ENCODE results near the gene RPL36. TPM values are rescaled to one million over a fixed set of nuclear protein-coding genes. Genes with fewer than 3 reads are reported as not detected.

The RPL36 gene
- 732 to 879 TPM (median 766 TPM) in 5 replicates for total RNA-seq (2022; extraction: Qiagen RNA extraction)

DNA sequence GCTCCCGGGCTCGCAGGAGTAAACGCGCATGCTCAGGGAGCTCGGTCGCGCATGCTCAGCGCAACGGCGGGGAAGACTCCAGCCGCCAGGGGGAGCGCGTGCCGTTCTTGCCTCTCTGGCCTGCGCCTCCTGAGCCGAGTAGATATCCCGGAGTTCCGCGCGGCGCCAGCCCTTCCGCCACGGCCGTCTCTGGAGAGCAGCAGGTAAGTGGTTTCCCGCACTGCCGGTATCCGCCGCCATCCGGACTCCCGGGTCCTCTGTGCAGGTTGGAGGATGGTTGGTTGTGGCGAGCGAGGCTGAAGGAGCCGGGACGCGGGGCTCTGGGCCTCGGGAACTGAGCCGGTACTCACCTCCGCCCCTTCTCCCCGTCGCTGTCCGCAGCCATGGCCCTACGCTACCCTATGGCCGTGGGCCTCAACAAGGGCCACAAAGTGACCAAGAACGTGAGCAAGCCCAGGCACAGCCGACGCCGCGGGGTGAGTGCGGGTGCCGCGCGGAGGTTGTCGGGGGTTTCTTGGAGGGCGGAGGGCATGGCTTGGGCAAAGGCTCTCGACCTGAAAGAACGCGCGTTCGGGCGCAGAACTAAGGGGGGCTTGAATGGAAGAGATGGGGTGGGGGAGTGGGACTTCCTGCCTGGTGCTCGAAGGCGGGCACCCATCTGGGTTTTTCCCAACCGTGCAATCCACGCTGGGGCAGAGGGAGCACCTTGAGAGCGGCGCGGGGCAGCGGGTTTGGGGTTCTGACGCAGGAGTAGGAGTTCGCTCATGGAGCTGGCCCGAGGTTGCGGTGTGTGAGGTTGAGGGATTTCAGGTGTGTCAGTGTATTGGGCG, at the start of gene RPL36:
Gene RPL36 (plus strand): TSS at position 171 of the 830 bp plus-strand sequence. CDS start 213 bp downstream, at position 384.

DNA sequence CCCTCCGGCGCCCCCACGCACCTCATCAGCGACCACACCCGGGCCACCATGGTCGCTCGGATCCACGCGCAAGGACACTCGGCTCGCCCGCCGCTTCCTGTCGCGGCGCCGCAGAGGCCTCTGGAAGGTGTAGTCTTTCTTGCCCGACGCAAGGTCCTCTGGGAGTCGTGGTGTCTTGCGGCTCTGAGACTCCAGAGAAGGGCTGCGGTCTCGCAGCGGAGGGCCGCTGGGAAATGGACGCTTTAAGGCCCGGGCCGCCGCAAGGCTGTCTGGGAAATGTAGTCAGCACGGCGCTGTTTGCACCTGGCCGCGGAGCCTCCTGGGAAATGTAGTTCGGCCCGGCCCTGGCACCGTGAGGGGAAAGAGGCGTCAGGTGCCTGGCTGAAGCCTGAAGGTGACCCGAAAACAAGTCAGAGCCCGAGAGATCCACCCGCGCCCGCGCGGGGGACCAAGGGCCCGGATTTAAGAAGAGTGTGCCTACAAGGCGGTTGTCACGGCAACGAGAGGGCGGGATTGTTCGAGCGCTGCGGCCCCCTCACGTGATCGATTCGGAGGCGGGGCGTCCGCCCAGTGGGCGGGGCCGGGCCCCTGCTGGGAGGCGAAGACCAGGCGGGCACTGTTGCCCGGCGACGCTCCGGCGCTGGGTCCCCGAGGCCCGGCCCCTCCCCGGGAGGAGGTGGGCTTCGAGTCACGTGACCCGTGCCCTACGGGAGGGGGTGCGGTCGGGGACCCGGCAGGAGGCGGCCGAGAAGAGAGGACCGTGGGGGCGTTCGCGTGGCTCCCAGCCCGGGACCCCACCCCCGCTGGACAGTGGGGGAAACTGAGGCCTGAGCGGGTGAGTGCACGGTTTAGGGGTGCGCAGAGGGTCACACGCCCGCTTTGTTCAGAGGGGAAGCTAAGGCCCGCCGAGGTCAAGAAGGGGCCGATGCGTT, 9.4 kb upstream of the RPL36 start, which contains the start of the genes HSD11B1L and MICOS13:
Gene HSD11B1L (plus strand): TSS at position 591 of the 932 bp plus-strand sequence. CDS start 3,806 bp downstream, outside the sequence.
Gene MICOS13 (minus strand): TSS at position 80 of the 932 bp plus-strand sequence. CDS start 30 bp downstream, at position 50.

DNA sequence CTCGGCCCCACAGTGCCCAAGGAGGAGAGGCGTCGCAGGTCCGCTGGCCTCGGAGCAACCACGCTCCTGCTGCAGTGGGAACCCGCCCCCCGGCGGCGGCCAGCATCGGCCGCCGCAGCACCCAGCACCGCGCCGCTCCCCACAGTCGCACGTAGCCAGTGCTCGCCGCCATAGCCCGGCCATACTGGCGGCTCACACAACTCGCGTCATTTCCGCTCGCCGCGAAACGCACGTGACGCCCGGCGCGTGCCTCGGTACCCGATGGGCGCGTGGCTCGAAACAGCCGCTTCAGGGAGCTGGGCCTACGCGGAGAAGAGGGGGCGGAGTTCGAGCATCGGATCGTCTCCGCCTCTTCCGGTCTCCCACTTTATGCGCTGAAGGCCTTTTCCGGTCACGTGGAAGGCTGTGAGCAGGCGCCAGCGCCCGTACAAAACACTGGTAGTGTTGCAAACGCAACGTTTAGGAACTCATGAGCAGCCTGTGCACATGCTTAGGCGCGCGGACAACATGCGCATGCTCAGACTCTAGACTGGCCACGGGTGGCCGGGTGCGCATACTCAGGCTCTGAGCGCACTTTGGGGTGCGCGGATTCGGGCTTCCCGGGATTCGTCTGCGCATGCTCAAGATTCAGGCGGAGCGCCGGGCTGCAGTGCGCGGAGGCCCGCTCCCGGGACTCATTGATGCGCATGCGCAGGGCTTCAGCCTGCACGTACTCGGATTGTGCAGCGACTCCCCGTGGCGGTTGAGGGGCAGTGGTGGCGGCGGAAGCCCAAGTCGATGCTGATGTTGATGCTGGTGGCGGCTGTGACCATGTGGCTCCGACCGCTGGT, 30.1 kb downstream of the RPL36 start, which contains the start of the genes CATSPERD and LONP1:
Gene CATSPERD (plus strand): TSS at position 677 of the 830 bp plus-strand sequence. CDS start 101 bp downstream, at position 778.
Gene LONP1 (minus strand): TSS at position 186 of the 830 bp plus-strand sequence. CDS start 14 bp downstream, at position 172.

Other genes with a start within 250 kb of the RPL36 start
- not detected in 5 replicates for gene ZNRF4, start 234.9 kb upstream of the RPL36 start, total RNA-seq (2022; extraction: Qiagen RNA extraction)
- 2.2 to 3.5 TPM (median 2.6 TPM) in 5 replicates for gene TINCR, start 122.3 kb upstream of the RPL36 start, total RNA-seq (2022; extraction: Qiagen RNA extraction)
- 26.5 to 41.4 TPM (median 36.8 TPM) in 5 replicates for gene SAFB2, start 67.5 kb upstream of the RPL36 start, total RNA-seq (2022; extraction: Qiagen RNA extraction)
- 49.7 to 56.3 TPM (median 54.3 TPM) in 5 replicates for gene SAFB, start 67.2 kb upstream of the RPL36 start, total RNA-seq (2022; extraction: Qiagen RNA extraction)
- gene MICOS13, start 9.8 kb upstream of the RPL36 start, total RNA-seq (2022; extraction: Qiagen RNA extraction), result 48.1 to 75.8 TPM (median 69.1 TPM) in 5 replicates
- gene HSD11B1L, start 9.3 kb upstream of the RPL36 start, total RNA-seq (2022; extraction: Qiagen RNA extraction), result 3.5 to 5.2 TPM (median 4.3 TPM) in 5 replicates
- 49.8 to 62.6 TPM (median 59.8 TPM) in 5 replicates for gene LONP1, start 29.9 kb downstream of the RPL36 start, total RNA-seq (2022; extraction: Qiagen RNA extraction)
- not detected in 5 replicates for gene CATSPERD, start 30.3 kb downstream of the RPL36 start, total RNA-seq (2022; extraction: Qiagen RNA extraction)
- gene PRR22, start 94.5 kb downstream of the RPL36 start, total RNA-seq (2022; extraction: Qiagen RNA extraction), result 1.2 to 3.4 TPM (median 2.3 TPM) in 5 replicates
- 26.9 to 31.9 TPM (median 28.5 TPM) in 5 replicates for gene DUS3L, start 100.9 kb downstream of the RPL36 start, total RNA-seq (2022; extraction: Qiagen RNA extraction)
- gene NRTN, start 114.8 kb downstream of the RPL36 start, total RNA-seq (2022; extraction: Qiagen RNA extraction), result 1.2 to 1.6 TPM (median 1.3 TPM) in 5 replicates
- not detected in 5 replicates for gene FUT6, start 149.4 kb downstream of the RPL36 start, total RNA-seq (2022; extraction: Qiagen RNA extraction)
- gene FUT3, start 161.2 kb downstream of the RPL36 start, total RNA-seq (2022; extraction: Qiagen RNA extraction), result 0.08 to 0.12 TPM (median 0.11 TPM) in 3 of 5 replicates, not detected in the others
- gene FUT5, start 180.2 kb downstream of the RPL36 start, total RNA-seq (2022; extraction: Qiagen RNA extraction), result not detected in 5 replicates
- gene NDUFA11, start 213.5 kb downstream of the RPL36 start, total RNA-seq (2022; extraction: Qiagen RNA extraction), result 206 to 313 TPM (median 291 TPM) in 5 replicates
- 0.26 to 0.59 TPM (median 0.49 TPM) in 5 replicates for gene VMAC, start 214.6 kb downstream of the RPL36 start, total RNA-seq (2022; extraction: Qiagen RNA extraction)
- gene CAPS, start 224.0 kb downstream of the RPL36 start, total RNA-seq (2022; extraction: Qiagen RNA extraction), result 1.0 to 1.8 TPM (median 1.5 TPM) in 5 replicates

Measured in A549 treated with AZD2906 at 1 μM for 4 hours (cell line).